Hematopoietic multipotent progenitor cell treated with erythropoietin and hydrocortisone succinate and interleukin-3 and kit ligand, for 17 days (in vitro differentiated cells): ENCODE data around the gene CIDEB.
A peak's percentile ranks its signal among the peaks of the same experiment; 100 is the strongest.

ENCODE experiments used
- DNase-seq: peaks from one replicate; pipeline ENCODE4 v3.0.0-alpha.2; 2015; ENCODE audit warnings: low spot score

Gene CIDEB

GRCh38 chr14:24269910-24270536, 37.8 kb downstream of the CIDEB start:
- DNase-seq = no peak

DNA sequence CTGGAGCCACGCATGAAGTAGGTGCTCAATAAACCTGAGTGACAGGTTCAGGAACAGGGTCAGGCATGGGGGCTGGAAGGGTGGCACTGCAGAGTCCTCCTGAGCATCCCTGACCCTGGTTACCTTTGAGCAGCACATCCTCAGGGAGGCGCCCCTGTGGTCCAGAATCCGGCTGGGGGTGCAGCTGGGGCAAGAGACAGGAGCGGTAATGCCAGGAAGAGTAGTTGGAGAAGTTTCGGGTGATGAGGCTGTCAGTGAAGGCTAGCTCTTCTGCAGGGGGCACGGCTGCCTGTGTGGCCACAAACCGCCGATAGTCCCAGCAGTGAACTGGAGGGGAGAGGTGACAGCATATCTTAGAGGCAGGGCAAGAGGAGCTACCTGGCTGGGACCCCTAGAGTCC, 38.4 kb downstream of the CIDEB start:
- no peak for DNase-seq

DNA sequence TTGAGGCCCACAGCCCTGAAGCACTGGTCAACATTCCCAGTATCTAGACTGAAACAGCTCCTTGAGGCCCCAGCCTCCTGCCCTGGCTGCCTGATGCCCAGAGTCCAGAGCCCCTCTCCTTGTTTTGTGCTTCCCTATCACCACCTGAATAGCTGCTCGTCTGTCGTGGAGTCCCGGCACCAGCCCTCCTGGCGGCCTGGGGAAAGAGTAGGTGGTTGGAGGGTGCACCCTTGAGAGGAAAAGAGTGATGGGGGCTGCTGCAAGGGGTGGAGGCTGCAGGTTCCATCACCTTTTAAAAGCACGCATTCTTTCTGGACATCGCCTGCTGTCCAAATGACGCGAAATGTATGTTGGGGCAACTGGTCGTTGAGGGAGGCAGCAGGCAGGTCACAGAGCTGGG, 39.6 kb downstream of the CIDEB start:
- DNase-seq = no peak

DNA sequence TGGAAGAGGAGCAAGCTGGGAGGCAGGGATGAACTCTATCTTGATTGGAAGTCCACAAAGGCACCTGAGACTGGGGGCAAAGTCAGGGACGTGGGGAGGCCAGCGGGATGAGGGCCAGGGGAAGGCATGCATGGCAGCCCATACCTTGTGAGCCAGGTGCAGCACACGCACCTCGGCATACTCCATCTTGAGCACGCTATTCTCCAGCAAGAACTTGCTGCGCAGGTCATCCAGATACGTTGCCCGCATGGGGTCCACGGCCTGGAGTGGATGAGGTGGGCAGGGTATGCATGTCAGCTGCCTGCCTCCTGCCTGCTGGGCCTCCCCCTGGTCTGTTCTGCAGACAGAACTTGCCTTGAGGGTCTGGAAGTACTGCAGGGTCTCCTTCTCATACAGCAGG, 40.3 kb downstream of the CIDEB start:
- no peak for DNase-seq

DNA sequence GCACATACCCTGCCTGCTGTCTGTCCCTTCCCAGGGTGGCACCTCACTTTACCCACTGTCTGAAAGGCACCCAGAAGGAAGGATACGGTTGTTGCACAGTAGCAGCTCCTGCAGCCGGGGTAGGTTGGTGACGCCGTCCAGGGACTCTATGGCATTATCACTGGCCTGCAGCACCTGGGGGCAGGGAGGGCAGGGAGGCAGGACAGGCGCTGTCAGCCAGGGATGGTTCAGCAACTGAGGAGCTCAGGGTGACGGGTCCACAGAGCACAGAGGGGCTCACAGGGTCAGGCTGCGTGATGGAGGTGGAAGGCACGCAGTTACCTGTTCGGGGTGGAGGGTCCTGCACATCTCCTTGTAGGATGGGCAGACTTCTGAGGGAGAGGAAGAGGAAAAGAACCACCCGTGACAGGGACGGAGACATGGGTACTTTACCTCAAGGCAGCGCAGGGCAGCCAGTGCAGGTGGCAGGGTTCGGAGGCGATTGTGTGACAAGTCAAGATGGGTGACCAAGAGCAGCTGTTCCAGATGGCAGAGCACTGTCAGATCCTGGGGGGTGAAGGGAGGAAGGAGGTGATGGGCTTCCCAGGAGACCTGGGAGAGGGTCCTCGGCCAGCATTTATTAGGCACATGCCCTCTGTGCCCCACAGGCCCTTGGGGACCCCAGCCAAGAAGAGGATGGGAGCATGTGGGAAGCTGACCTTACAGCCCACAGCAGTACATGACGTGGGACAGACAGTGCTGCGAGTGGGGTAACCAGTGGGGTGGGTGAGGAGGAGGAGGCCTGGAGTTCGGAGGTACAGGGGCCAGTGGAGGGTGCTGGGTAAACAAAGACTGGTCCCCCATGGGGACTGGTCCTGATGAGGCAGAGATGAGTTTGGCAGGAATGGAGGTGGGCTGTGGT, 41.2 kb downstream of the CIDEB start:
- DNase-seq = no peak

GRCh38 chr14:24264298-24264697, 43.5 kb downstream of the CIDEB start:
- DNase-seq = no peak

DNA sequence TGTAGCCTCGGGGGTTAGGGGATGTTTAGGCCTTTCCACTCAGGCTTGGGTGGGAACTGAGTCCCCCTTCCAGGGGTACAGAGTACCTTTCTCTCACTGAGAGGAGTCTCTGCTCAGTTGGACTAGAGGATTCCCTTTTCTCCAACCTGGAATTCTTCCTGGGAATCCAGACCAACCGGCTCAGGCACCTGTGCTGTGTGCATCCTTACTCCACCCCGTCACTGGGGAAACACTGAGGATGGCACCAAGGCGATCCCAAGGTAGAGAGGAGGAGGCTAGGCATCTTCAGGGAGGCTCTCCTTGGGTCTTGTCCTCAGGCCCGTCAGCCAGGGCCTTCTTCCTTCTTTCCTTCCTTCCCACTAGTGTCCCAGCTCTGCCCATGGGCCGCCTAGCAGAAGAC, 43.9 kb downstream of the CIDEB start:
- DNase-seq = no peak

- DNase-seq = no peak
These were observed 44.7 kb downstream of the CIDEB start, which contains the start of gene TGM1 for GRCh38 chr14:24262821-24263733. Gene TGM1, minus strand, starts transcription at chr14:24263177. Its CDS starts 825 bp downstream, at chr14:24262352.

DNA sequence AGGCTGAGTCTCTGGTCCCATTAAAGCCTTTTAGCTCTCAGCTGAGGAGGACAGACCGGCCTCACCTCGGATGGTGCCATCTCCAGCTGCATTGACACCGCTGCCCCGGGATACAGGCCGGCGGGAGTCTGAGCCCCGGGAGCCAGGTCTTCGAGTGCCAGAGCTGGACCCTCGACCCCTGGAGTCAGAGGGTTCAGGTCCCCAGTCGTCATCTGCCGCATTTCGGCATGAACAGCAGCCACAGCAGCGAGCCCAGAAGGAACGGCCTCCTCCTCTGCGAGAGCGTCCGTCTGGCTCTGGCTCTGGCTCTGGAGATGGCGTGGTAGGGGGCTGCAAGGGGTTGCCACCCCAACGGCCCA, 45.8 kb downstream of the CIDEB start:
- DNase-seq = no peak

DNA sequence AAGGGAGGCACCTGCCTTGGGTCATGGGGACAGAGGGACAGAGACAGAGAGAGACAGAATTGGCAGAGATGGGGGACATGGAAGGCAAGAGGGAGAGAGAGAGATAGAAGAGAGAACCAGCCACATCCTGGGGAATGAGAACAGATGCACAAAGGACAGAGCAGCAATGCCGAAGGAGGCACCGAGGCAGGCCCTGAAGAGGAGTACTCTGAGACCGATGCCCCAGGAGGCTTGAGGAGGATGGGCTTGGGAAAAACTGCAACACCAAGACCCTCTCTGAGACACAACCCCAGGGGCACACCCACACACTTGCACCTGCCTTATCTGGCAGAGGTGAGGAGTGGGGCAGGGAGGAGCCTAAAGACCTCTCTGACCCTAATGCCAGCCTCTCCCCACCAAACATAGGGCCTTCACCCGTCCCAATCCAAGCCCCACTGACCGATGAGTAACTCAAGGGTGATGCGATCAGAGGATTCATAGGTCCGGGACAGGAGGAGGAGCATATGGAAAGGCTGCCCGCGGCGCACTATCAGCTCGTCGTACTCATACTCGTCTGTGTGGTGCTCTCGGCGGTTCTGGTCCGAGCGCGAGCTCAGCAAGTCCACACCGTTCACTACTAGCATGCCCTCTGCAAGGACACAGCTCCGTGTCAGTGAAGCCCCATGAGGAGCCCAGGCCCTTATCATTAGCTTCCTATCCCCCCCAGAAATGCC, 46.4 kb downstream of the CIDEB start:
- DNase-seq = no peak

- DNase-seq = no peak
These were observed 47.0 kb downstream of the CIDEB start for GRCh38 chr14:24260780-24261157.

DNA sequence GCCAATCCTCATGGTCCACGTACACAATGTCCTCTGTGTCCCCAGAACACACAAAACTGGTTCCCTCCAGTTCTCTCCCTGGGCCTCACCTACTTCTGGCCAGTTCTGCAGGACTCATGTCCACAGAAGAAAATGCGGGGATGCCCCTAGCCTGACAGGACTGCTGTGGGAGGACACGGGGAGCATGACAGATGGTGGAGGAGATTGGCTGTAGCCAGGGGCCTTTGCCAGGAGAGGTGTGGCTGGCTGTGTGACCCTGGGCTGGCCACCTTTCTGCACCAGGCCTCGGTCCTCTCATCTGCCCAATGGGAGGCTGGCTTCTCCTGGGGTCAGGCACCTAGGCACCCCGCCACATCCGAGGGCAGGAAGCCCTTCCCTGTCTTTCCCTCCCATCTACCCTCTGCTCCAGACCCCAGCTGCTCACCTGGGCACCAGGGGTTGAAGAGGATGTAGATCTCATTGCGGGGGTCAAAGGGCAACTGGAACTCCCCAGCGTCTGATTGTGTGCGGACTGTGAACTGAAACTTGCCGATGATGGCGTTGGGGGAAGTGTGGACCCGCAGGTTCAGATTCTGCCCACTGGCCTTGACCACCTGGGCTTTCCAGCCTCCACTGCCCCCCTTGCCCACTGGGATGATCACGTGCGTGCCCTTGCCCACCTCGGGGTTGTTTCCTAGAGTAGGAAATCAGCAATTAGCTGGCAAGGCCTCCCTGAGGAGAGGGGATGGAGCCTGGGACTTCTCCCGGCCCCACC, 47.6 kb downstream of the CIDEB start:
- no peak for DNase-seq

GRCh38 chr14:24259282-24260025, 48.3 kb downstream of the CIDEB start:
- no peak for DNase-seq

- DNase-seq = no peak
These were observed 49.1 kb downstream of the CIDEB start for GRCh38 chr14:24258548-24259265.

GRCh38 chr14:24258119-24258518, 49.7 kb downstream of the CIDEB start:
- DNase-seq = no peak

GRCh38 chr14:24256960-24257359, 50.8 kb downstream of the CIDEB start:
- DNase-seq = no peak

GRCh38 chr14:24255931-24256711, 51.7 kb downstream of the CIDEB start:
- peak; percentile 29 for DNase-seq

GRCh38 chr14:24255438-24255837, 52.3 kb downstream of the CIDEB start:
- DNase-seq = no peak
